ENCODE results near the gene PDK2.

DNA sequence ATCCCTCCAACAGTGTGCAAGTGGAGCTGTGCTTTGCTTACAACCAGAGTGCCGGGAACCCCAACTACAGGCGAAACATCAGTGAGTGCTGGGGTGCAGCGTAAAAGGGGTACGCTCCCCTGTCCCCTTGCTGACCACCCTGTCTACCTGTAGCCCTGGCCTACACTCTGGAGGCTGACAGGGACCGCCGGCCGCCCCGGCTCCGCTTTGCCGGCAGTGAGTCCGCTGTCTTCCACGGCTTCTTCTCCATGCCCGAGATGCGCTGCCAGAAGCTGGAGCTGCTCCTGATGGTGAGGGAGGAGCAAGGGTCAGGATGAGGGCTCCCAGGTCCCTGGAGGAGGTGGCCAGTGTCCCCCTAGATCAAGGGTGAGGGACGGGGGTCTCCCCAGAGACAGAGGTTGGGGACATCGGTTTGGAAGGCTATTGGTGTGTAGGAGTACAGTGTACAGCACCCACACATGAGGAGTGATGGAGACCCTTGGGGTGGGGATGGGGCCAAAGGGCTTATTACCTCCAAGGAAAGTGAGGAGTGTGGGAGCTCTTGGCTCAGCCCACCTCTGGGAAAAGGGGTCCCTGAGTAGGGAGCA lies 19.6 kb upstream of the PDK2 start:
- TF ChIP-seq, protein P1, sequence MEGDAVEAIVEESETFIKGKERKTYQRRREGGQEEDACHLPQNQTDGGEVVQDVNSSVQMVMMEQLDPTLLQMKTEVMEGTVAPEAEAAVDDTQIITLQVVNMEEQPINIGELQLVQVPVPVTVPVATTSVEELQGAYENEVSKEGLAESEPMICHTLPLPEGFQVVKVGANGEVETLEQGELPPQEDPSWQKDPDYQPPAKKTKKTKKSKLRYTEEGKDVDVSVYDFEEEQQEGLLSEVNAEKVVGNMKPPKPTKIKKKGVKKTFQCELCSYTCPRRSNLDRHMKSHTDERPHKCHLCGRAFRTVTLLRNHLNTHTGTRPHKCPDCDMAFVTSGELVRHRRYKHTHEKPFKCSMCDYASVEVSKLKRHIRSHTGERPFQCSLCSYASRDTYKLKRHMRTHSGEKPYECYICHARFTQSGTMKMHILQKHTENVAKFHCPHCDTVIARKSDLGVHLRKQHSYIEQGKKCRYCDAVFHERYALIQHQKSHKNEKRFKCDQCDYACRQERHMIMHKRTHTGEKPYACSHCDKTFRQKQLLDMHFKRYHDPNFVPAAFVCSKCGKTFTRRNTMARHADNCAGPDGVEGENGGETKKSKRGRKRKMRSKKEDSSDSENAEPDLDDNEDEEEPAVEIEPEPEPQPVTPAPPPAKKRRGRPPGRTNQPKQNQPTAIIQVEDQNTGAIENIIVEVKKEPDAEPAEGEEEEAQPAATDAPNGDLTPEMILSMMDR (conservative IDR thresholded peaks at IDR 0.05; ENCODE audit: low read depth, low read length), result no peak
- TF ChIP-seq EZH2 (IDR thresholded peaks at IDR 0.05; ENCODE audit: low read length, unreplicated experiment) (no peak), EZH2phosphoT487 (IDR thresholded peaks at IDR 0.05; ENCODE audit: borderline replicate concordance, low read length) (no peak)
